Trophoblast cell (in vitro differentiated cells and primary cell): ENCODE results near the gene FAM217B.

ENCODE experiments used
- DNase-seq, 2 donors: peaks; one replicate each; pipeline ENCODE4 v3.0.0-alpha.2; 2016
- H2AFZ ChIP-seq: 2 replicates; pipeline ENCODE4 v1.6.1; 2013; ENCODE audit warnings: low read length, moderate library complexity, mild to moderate bottlenecking; ENCODE audit not compliant: insufficient read depth, poor library complexity
- H2AK5ac ChIP-seq: 2 replicates; pipeline ENCODE4 v1.6.1; 2013; ENCODE audit warnings: mild to moderate bottlenecking, low read length
- H2BK120ac ChIP-seq: 2 replicates; pipeline ENCODE4 v1.6.1; 2013; ENCODE audit warnings: low read length, mild to moderate bottlenecking, moderate library complexity; ENCODE audit not compliant: insufficient read depth, poor library complexity
- H2BK12ac ChIP-seq: 2 replicates; pipeline ENCODE4 v1.6.1; 2013; ENCODE audit warnings: mild to moderate bottlenecking, low read length, moderate library complexity
- H2BK5ac ChIP-seq: 2 replicates; pipeline ENCODE4 v1.6.1; 2013; ENCODE audit warnings: low read length, low read depth, moderate library complexity, mild to moderate bottlenecking; ENCODE audit not compliant: poor library complexity
- H3K14ac ChIP-seq: 2 replicates; pipeline ENCODE4 v1.6.1; 2013; ENCODE audit warnings: mild to moderate bottlenecking, low read length
- H3K18ac ChIP-seq: 2 replicates; pipeline ENCODE4 v1.6.1; 2013; ENCODE audit warnings: mild to moderate bottlenecking, low read length
- H3K23ac ChIP-seq: 2 replicates; pipeline ENCODE4 v1.6.1; 2013; ENCODE audit warnings: low read length
- H3K27ac ChIP-seq: 2 replicates; pipeline ENCODE4 v1.5.1; 2013; ENCODE audit warnings: low read depth, mild to moderate bottlenecking, inconsistent platforms, low read length, moderate library complexity
- H3K27me3 ChIP-seq: 2 replicates; pipeline ENCODE4 v1.6.1; 2013; ENCODE audit warnings: inconsistent platforms, mild to moderate bottlenecking, low read length, moderate library complexity; ENCODE audit not compliant: insufficient read depth
- H3K36me3 ChIP-seq, 2 experiments: 1 replicate in 1 of 2; 2 replicates in 1 of 2; pipeline ENCODE4 v1.6.1; 2013; ENCODE audit warnings: low read length in 2 of 2, mild to moderate bottlenecking in 2 of 2, moderate library complexity in 1 of 2; ENCODE audit not compliant: insufficient read depth in 2 of 2, control insufficient read depth in 1 of 2
- H3K4ac ChIP-seq: 2 replicates; pipeline ENCODE4 v1.6.1; 2013; ENCODE audit warnings: low read depth, mild to moderate bottlenecking, low read length, moderate library complexity
- H3K4me1 ChIP-seq, 2 experiments: 1 replicate in 1 of 2; 2 replicates in 1 of 2; pipeline ENCODE4 v1.6.1; 2013; ENCODE audit warnings: low read length in 2 of 2, mild to moderate bottlenecking in 2 of 2, moderate library complexity in 1 of 2; ENCODE audit not compliant: insufficient read depth in 2 of 2, control insufficient read depth in 1 of 2
- H3K4me2 ChIP-seq: 2 replicates; pipeline ENCODE4 v1.6.1; 2013; ENCODE audit warnings: inconsistent platforms, mild to moderate bottlenecking, low read length, moderate library complexity
- H3K4me3 ChIP-seq: 2 replicates; pipeline ENCODE4 v1.5.1; 2013; ENCODE audit warnings: mild to moderate bottlenecking, low read depth, low read length, inconsistent platforms
- H3K79me1 ChIP-seq: one replicate; pipeline ENCODE4 v1.6.1; 2013; ENCODE audit warnings: low read length
- H3K79me2 ChIP-seq: 2 replicates; pipeline ENCODE4 v1.6.1; 2013; ENCODE audit warnings: low read length, mild to moderate bottlenecking; ENCODE audit not compliant: control insufficient read depth, insufficient read depth, poor library complexity
- H3K9ac ChIP-seq: 2 replicates; pipeline ENCODE4 v1.6.1; 2013; ENCODE audit warnings: mild to moderate bottlenecking, low read length
- H3K9me3 ChIP-seq: 2 replicates; pipeline ENCODE4 v1.6.1; 2013; ENCODE audit warnings: low read depth, mild to moderate bottlenecking, control low read depth, inconsistent platforms, low read length; ENCODE audit not compliant: insufficient read depth
- H4K12ac ChIP-seq: 2 replicates; pipeline ENCODE4 v1.6.1; 2013; ENCODE audit warnings: low read depth, mild to moderate bottlenecking, low read length, moderate library complexity
- H4K8ac ChIP-seq: 2 replicates; pipeline ENCODE4 v1.6.1; 2013; ENCODE audit warnings: low read depth, mild to moderate bottlenecking, low read length, moderate library complexity
- H4K91ac ChIP-seq: one replicate; pipeline ENCODE4 v1.6.1; 2013; ENCODE audit warnings: low read depth, mild to moderate bottlenecking, low read length, moderate library complexity
- WGBS: extraction: QIAGEN DNeasy Blood & Tissue Kit; methylation state at CpG from one replicate; pipeline ENCODE4 v1.1.7; 2013; ENCODE audit warnings: missing lambda C conversion rate; ENCODE audit not compliant: insufficient read length, insufficient coverage; ENCODE audit errors: extremely low coverage; 5-methylcytosine and 5-hydroxymethylcytosine counted together

The FAM217B gene

GRCh38 chr20:59984541-59984940, 44.4 kb downstream of the FAM217B start:
- Histone ChIP-seq H4K91ac (no peak overlapping the region), H3K27me3 (no peaks in the 10 kb centered on the region)
- no CpG with 5 or more reads among the region's 4 CpGs for WGBS

GRCh38 chr20:59985164-59985563, 45.0 kb downstream of the FAM217B start:
- no peak overlapping the region for H2AFZ ChIP-seq
- no peak overlapping the region for H2BK12ac ChIP-seq
- no peak overlapping the region for H3K4me2 ChIP-seq
- H4K8ac ChIP-seq = no peak overlapping the region
- no peak overlapping the region for H3K27ac ChIP-seq
- H3K18ac ChIP-seq = no peak overlapping the region
- no peak overlapping the region for H2AK5ac ChIP-seq
- H4K91ac ChIP-seq = no peak overlapping the region
- no peaks in the 10 kb centered on the region for H3K79me2 ChIP-seq
- no peak overlapping the region for H2BK120ac ChIP-seq
- H3K27me3 ChIP-seq = no peaks in the 10 kb centered on the region
- no peaks in the 10 kb centered on the region for H3K79me1 ChIP-seq
- WGBS = no CpG with 5 or more reads among the region's 8 CpGs
- no peak for DNase-seq
- H4K12ac ChIP-seq = no peak overlapping the region
- H3K23ac ChIP-seq = no peak overlapping the region
- H3K36me3 ChIP-seq = no peaks in the 10 kb centered on the region
- H3K9ac ChIP-seq = no peak overlapping the region
- H3K9me3 ChIP-seq = no peaks in the 10 kb centered on the region
- no peaks in the 10 kb centered on the region for H3K4me1 ChIP-seq
- H3K4me3 ChIP-seq = no peak overlapping the region
- H3K14ac ChIP-seq = no peak overlapping the region
- no peak overlapping the region for H3K4ac ChIP-seq
- H2BK5ac ChIP-seq = no peak overlapping the region

More at GRCh38 chr20:59984541-59984940, 44.4 kb downstream of the FAM217B start:
- H2BK12ac ChIP-seq = no peak overlapping the region
- H3K18ac ChIP-seq = no peak overlapping the region
- no peaks in the 10 kb centered on the region for H3K9me3 ChIP-seq
- H4K12ac ChIP-seq = no peak overlapping the region
- no peak overlapping the region for H3K4ac ChIP-seq
- no peak overlapping the region for H2BK5ac ChIP-seq
- H3K79me2 ChIP-seq = no peaks in the 10 kb centered on the region
- no peak overlapping the region for H4K8ac ChIP-seq
- no peaks in the 10 kb centered on the region for H3K79me1 ChIP-seq
- no peak for DNase-seq
- H3K4me3 ChIP-seq = no peak overlapping the region
- no peak overlapping the region for H2AFZ ChIP-seq
- H3K4me1 ChIP-seq = no peaks in the 10 kb centered on the region
- H2BK120ac ChIP-seq = no peak overlapping the region
- no peak overlapping the region for H3K4me2 ChIP-seq
- no peak overlapping the region for H3K9ac ChIP-seq
- no peak overlapping the region for H3K23ac ChIP-seq
- no peak overlapping the region for H3K27ac ChIP-seq
- no peak overlapping the region for H2AK5ac ChIP-seq
- H3K14ac ChIP-seq = no peak overlapping the region
- H3K36me3 ChIP-seq = no peaks in the 10 kb centered on the region

GRCh38 chr20:59985864-59986263, 45.7 kb downstream of the FAM217B start:
- Histone ChIP-seq H3K4ac (no peak overlapping the region), H3K27ac (no peak overlapping the region), H2BK120ac (no peak overlapping the region), H3K18ac (no peak overlapping the region), H4K91ac (no peak overlapping the region), H3K4me2 (no peak overlapping the region), H3K79me1 (no peaks in the 10 kb centered on the region), H3K27me3 (no peaks in the 10 kb centered on the region), H2BK12ac (no peak overlapping the region), H3K14ac (no peak overlapping the region), H3K9me3 (no peaks in the 10 kb centered on the region), H2AK5ac (no peak overlapping the region), H4K12ac (no peak overlapping the region), H3K9ac (no peak overlapping the region), H2BK5ac (no peak overlapping the region), H3K4me1 (no peaks in the 10 kb centered on the region), H3K36me3 (no peaks in the 10 kb centered on the region), H3K79me2 (no peaks in the 10 kb centered on the region), H2AFZ (no peak overlapping the region), H3K4me3 (no peak overlapping the region), H3K23ac (no peak overlapping the region), H4K8ac (no peak overlapping the region)
- WGBS = no CpG with 5 or more reads among the region's 3 CpGs
- DNase-seq = no peak

GRCh38 chr20:59987135-59987534, 46.9 kb downstream of the FAM217B start:
- DNase-seq = no peak
- Histone ChIP-seq H4K12ac (no peak overlapping the region), H4K8ac (no peak overlapping the region), H3K27ac (no peak overlapping the region), H3K4ac (no peak overlapping the region), H3K4me2 (no peak overlapping the region), H2BK12ac (no peak overlapping the region), H3K9me3 (no peaks in the 10 kb centered on the region), H3K4me3 (no peak overlapping the region), H3K79me2 (no peaks in the 10 kb centered on the region), H3K23ac (no peak overlapping the region), H4K91ac (no peak overlapping the region), H3K27me3 (no peaks in the 10 kb centered on the region), H2AK5ac (no peak overlapping the region), H2BK5ac (no peak overlapping the region), H3K9ac (no peak overlapping the region), H2BK120ac (no peak overlapping the region), H2AFZ (no peak overlapping the region), H3K18ac (no peak overlapping the region), H3K14ac (no peak overlapping the region), H3K36me3 (no peaks in the 10 kb centered on the region), H3K79me1 (no peaks in the 10 kb centered on the region), H3K4me1 (no peaks in the 10 kb centered on the region)
- WGBS = no CpG with 5 or more reads among the region's 7 CpGs
